Fibroblast of peridontal ligament (primary cell): ENCODE measurements around the gene SNX27.
"Not testable (repeated sequence)": the region's sequence is repeated elsewhere in the genome, so short reads cannot be mapped to it uniquely, and the experiment has no call there.

Experiments used
- DNase-seq: peaks from one replicate; pipeline ENCODE4 v3.0.0-alpha.2; 2010; ENCODE audit errors: extremely low read depth

Gene SNX27

DNA sequence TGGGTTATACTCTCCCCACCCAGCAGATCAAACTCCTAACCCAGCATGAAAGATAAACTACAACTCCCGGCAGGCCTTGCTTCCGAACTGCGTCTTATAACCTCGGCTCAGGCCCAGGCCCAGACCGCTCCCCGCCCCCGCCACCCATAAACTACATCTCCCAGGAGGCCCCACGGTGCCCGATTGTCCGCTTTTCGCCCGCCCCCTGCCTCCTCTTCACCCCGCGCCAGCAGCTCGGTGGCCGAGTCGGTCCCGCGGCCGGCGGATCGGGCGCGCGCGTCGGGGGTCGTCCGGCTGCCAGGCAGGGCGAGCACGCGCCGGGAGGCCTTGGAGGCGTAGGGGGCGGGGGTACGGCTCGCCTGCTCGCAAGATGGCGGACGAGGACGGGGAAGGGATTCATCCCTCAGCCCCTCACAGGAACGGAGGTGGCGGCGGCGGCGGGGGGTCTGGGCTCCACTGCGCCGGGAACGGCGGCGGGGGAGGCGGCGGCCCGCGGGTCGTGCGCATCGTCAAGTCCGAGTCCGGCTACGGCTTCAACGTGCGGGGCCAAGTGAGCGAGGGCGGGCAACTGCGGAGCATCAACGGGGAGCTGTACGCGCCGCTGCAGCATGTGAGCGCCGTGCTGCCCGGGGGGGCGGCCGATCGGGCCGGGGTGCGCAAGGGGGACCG lies at the start of gene SNX27:
Gene SNX27, plus strand, starts transcription at position 219 of the 669 bp plus-strand sequence. Its CDS starts 152 bp downstream, at position 371.
- peak; percentile 90 for DNase-seq

DNA sequence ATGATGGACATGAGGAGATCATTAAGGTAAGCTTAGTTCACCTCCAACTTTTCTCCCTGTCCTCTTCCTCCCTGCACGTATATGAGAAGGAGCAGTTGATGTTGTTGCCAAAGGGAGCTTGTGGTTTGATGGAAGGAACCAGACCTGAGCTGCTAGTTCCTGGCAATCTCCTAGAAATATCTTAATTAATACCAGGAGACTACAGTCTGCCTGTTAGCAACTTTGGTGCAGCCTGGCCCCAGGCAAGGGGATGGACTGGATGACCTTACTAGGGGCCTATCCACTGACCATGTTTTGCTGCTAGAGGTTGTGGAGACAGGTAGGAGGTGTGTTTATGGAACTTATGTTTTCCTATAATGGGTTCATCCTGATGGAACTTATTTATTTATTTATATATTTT lies 49.2 kb upstream of the SNX27 start:
- no peak for DNase-seq

DNA sequence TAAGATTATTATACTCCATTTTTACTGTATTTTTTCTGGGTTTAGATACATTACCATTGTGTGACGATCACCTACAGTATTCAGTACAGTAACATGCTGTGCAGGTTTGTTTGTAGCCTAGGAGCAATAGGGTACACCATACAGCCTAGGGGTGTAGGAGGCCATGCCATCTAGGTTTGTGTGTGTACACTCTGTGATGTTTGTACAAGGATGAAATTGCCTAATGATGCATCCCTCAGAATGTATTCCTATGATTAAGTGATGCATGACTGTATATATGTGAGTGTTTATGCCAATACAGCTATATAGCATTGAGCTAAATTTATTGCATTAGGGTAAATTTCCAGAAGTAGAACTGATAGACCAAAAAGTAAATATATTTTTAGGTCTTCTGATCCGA lies 48.5 kb upstream of the SNX27 start:
- DNase-seq: no peak

DNA sequence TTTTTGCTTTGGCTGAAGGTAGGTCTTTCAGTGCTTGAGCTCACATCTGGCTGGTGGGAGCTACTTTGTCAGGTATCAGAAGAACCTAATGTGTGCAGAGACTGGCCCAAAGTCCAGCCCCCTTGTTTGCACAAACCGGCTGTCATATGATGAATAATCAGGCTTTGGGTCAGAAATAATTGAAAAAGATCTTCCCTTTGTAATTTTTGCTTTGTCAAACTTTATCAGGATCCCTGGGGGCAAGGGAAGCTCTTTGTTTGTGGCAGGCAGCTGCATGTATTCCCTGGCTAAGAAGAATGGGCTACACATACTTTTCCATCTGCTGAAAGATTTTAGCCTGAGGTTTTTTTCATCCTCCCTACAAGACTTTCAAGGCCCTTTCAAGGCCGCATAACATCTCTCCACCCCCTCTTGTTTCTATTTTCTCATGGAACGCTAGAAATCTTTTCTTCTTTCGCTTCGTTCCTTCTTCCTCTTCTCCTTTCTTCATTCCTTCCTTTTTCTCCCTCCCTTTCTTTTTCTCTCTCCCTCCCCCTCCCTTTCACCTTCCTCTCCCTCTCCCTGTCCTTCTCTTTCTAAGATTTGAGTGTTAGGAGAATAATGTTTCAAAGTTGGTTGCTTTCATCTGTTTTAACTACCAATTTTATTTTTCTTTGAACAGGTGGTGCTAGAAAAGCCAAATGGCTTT lies 46.2 kb upstream of the SNX27 start:
- no peak for DNase-seq

DNA sequence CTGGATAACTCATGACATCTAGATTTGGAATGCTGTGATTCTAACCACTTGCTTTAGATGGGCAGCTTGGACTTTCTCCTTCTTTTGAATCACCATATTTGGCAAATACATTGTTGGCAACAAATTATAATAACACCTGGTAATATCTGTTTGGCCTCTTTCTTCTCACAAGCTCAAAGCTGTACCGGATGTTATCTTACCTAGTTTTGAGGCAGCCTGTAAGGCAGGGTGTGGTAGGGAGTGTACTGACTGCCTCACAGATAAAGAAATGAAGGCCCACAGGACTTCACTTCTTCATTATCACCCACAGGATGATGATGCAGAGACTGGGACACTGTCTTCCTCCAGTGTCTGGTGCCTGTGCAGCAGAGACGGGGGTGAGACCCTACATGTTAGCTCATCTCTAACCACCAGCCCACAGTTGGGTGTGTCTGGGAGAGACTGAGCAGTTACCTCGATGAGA lies 43.2 kb upstream of the SNX27 start:
- no peak for DNase-seq

DNA sequence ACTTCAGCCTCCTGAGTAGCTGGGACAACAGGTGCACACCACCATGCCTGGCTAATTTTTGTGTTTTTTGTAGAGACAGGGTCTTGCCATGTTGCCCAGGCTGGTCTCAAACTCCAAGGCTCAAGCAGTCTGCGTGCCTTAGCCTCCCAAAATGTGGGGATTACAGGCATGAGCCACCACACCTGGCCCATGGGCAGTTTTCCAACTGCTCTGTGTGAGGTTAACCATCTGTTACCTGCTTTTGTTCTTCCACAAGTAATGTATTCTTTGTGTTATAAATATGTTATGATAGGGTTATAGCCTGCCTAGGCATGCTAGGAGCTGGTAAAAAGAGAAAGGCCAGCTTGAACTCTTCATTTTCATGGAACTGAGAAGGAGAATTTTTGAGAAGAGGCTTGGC lies 41.0 kb upstream of the SNX27 start:
- DNase-seq: no peak

DNA sequence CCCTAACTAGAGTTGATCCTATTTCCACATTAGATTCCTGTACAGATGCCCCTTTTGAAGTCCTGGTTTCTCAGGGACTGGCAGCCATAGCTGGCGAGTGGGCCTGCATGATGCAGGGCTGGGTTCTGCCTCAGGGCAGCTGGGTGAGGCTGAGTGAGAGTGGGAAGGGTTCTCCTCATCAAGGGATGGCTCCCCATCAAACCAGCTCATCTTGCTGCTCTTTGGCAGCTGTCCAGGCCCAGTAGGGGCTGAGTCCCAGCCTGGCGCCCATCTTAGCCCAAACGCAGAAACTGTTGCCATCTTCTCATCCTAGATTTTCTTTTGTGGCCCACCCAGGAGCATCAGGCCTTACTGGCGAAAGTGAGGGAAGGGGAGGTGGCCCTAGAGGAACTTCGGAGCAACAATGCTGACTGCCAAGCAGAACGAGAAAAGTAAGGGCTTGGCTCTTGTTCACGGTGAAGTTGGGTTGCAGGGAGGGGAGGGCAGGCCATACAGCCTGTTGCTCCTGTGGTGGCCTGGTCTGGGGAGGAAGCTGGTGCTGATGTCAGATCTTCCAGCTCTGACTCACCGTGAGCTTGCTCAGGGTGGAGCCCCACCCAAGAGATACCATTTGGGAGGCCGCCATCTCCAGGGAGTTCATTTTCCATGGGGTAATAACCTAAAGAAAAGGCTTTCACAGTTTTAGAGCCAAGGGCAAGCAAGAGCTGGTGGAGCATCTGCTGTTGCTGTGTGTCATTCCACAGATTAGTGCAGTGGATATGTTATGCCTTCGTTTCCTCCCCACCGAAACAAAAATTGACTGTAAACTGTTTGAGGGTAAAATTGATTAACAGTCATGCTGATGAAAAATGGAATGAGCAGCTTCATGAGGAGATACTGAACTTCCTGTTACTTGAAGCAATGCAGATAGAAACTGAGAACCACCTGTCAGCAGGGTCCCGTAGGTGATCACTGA lies 37.0 kb upstream of the SNX27 start:
- peak; percentile 79 for DNase-seq

DNA sequence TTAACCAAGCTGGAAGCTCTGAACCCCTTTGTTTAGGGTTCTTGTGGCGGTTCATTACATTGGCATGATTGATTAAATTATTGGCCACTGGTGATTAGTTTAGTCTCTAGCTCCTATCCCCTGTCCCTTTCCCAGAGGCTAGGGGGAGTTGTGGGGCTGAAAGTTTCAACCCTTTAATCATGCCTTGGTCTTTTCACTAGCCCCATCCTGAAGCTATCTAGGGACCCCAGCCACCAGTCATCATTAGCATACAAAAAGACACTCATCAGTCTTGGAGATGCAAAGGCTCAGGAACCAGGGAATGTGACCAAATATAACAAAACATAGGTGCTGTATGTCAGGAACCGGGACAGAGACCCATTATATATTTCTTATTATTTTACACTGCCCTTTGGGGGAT lies 34.7 kb upstream of the SNX27 start:
- DNase-seq: no peak

DNA sequence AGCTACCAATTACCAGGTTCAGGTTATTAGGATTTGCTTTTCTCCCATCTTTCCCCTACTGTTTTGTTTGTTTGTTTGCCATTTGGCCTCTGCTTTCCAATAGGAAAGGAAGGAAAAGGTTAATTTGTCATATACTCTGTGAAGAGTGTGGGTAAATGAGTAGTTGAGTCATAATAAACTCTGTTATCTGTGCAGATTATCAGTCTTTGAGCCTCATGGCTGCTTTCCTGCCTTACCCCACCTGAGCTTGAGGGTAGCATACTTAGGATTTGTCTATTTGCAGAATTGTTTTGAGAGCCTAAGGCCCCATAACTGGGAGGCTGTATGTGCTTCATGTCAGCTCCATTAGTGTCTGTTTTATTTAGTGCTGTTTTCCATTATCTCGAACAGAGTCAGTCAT lies 32.9 kb upstream of the SNX27 start:
- DNase-seq: no peak

DNA sequence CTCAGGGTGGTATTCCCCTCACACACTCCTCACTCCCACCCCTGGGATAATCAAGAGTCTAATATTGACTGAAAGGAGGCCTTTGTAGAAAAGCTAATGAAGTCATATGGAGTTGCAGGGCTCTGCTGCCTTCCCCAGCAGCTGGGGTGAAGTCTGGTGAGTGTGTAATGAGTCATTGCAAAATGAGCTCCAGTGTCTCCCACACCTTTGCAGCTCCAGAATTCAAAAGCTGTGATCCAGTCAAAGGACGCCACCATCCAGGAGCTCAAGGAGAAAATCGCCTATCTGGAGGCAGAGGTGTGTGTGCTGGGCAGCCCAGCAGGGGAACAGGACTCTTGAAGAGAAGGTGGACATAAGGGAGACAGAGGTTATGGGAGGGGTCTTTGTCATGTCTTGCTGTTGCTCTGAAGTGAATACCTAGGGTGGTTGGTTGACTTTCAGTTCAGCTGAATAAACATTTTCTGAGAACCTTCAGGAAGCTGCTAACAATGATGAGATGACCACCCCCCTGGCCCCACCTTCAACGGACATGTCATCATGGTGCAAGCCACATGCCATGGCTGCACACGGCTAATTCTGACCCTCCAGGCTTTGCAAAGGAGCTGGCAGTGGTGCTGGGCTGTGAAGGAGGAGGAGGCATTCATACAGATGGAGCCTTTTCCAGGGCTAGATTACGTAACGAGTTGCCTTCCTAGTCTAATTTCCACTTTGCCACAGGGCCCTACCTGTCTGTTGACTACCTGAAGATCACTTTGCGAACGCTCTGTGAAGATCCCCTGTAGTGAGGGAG lies 32.2 kb upstream of the SNX27 start:
- DNase-seq: no peak

DNA sequence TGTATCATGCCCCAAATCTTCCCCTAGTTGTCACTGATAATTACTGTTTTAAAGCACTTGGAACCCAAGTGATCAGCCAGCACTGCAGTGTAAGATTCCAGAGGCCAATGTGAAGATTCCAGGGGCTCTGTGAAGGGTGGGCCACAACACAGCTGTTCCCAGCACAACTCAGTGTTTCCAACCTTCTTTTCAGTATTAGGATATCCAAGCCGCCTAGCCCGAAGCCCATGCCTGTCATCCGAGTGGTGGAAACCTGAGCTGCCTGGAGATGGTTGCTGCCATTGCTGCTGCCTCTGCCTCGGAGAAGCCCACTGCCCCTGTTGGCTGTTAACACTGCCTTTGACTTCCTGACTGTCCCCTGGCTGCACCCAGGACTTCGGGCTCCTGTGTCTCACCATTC lies 30.4 kb upstream of the SNX27 start:
- DNase-seq: no peak

DNA sequence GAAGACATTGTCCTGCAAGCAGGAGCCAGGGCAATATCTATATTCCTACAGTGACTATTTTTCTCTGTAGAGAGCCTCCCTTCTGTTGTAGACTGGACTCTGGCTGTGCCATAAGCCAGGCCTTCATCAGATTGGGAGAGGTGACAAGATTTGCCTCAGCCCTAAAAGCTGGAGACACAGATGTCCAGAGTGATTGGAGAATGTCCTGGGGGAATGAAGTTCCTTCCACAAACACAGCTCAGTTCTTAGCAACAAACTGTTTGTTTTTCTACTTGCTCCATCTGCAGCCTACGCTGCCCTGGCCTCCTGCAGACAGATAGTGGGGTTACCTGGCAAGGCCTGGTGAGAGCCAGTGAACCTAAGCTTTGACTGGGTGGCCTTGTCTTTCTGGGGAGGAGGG lies 29.9 kb upstream of the SNX27 start:
- DNase-seq: no peak

DNA sequence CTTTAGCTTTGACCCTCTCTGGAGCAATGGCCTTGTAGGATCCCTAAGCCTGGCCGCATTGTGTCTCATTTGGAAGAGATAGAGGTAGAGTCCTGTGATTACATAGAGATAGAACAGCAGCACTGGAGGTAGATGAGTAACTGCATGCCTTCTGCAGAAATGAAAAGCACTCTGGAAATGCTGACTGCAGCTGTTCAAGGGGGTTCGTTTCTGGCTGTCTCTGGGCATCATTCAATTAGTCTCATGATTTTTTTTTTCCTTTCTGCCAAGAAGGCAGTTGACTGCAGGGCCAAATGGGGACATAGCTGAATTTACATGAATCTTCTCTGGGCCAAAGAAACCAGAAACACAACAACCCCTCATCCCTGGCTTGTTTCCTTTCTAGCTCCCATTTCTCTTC lies 28.1 kb upstream of the SNX27 start:
- DNase-seq: no peak

DNA sequence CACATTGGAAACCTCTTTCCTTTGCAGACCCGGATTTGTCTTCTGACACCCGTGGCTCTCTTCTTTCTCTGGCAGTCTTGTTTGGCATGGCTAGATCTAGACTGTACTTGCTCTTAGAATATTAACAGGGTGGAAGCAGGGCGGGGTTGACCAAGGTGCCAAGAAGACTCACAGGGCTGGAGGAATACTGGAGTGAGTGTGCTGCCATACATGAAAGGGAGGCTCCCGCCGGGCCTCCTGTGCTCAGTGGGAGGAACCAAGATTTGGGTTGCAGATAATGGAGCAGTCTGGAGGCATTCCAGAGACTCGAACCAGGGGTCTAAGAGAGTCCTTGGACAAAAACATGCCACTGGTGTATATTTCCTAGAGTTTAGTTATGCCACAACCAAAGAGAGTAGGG lies 27.6 kb upstream of the SNX27 start:
- DNase-seq: no peak

DNA sequence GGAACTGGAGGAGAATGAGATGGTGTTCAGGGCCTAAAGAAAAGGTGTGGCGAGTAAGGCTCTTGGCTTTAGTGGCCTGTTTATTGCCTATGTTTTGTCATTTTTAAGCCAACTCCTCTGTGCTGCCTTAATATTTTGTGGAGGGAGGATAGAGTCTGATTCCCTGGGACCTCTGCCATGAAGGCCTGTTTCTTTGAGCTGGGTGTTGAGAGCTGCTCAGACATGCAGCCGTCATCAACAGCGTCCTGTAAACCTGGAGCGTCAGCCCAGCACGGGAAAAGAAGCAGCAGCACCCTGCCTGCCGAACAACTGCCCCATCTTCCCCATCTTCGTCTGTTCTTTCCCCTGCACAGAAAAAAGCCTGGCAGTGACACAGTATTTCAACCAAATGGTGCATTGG lies 27.1 kb upstream of the SNX27 start:
- no peak for DNase-seq

DNA sequence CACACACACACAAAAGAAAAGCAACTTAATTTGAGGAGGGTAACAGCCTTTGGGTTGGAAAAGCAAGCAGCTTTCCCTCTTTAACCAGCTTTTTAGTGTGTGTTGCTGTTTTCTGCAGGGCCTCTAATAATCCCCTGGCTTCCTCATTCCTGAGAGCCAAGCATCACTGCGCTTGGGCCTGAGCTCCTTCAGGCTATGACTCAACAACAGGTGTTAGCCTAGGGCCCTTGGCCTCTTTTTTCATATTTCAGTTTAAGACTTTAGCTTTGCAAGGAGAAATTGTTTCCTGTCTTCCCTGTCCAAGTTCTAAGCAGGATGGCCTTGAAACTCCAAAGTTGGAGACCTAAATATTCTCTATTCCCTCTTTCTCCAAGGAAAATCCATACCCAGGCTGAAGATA lies 26.2 kb upstream of the SNX27 start:
- peak; percentile 35 for DNase-seq

DNA sequence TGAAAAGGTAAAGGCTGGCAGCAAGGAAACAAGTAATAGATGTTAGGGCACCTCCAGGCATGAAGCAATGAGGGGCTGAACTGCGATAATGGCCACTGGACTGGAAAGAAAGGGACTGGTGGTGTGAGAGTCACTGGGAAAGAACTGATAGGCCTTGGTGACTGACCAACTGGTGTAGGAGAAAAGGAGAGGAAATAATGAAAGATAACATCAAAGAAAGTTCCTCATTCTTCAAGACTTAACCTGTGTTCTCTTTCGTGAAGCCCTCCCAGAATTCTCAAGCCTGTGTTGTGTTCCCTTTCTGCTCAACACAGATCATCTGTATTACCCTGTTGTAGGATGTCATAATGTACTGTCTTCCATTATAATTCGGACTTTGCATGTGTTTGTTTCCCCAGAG lies 20.9 kb upstream of the SNX27 start:
- no peak for DNase-seq

DNA sequence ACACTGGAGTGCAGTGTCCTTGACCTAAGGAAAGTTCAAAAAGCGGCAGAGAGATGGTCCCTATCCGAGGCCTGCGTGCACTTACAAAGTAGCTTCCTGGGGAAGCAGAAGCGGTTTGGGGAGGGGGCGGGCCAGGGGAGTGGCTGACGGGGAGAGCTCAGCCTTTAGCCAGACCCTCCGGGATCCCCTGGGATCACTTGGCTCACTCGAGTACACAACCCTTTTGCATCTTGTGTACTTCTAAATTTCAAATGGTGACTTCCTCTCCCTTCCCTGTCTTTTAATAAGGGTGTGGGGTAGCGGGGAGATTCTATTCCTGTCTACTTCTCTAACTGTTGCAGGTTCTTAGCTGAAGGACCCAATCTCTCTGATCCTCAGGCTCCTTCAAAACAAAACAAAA lies 18.1 kb upstream of the SNX27 start:
- DNase-seq: no peak

DNA sequence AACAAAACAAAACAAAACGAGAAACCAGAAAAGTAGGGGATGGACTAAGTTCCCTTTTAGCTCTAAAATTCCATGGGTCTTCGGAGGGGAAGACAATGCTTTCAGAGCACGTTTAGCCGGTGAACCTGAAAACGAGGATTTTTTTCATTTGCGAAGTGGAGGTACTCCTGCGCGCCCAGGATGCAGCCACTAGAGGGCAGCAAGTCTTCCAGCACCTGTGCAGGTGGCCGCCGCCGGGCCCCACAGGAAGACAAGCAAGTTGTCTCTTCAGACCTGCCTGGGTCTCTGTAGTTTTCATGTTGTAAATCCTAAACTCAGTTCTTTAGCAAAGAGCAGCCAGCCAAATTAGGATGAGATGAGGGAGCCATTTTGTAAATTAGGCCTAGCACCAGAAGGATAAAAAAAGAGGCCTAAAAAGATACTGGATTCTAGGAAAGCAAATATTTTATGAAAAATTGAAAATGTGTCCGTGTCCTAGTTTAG lies 17.7 kb upstream of the SNX27 start:
- DNase-seq: no peak

DNA sequence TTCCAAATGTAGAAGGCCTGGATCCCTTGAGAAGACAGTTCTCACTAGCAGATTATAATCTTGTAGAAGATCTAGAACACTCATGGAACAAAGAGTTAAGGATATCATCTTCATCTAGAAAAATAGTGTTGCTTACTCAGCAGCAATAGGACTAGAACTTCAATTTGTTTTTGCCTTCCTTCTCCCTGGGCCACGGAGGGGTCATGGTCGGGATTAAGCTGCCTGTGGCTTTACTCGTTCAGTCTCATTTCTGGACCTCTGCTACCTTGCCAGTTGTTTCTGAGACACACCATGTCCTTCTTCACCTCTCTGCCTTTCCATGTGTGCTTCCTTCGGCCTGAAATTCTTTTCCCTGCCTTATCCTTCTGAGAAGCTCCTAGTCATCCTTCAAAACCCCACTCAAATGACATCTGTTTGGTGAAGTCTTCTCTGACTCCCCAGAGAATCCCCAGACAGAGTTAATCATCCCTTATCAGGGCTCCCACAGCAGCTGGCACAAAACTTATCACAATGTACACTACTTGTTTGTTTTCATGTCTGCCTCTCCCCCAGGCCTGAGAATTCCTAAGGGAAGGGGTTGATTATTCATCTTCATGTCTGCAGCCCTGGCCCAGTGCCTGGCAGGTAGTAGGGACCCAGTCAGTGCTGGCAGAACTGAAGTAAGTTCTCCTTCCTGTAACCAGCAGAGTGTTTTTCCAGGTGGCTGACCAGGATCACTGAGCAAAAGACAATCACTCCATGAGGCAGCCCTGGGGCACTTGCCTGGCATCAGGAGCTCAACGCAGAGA lies 15.5 kb upstream of the SNX27 start:
- DNase-seq: no peak

DNA sequence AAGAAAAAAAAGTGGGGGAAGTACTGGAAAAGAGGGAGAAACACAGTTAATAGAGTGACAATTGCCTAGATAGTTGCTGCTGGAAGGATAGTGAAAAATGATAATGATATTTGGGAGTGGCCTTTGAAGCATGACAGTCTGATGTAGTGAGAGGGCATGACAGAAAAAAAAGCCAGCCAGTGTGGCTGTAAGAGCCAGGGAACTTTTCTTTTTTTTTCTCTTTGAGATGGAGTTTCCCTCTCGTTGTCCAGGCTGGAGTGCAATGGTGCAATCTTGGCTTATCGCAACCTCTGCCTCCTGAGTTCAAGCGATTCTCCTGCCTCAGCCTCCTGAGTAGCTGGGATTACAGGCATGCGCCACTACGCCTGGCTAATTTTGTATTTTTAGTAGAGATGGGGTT lies 9.3 kb upstream of the SNX27 start:
- DNase-seq: not testable (repeated sequence)
